ENCODE data around the gene ST8SIA3.

ST8SIA3 gene, protein sequence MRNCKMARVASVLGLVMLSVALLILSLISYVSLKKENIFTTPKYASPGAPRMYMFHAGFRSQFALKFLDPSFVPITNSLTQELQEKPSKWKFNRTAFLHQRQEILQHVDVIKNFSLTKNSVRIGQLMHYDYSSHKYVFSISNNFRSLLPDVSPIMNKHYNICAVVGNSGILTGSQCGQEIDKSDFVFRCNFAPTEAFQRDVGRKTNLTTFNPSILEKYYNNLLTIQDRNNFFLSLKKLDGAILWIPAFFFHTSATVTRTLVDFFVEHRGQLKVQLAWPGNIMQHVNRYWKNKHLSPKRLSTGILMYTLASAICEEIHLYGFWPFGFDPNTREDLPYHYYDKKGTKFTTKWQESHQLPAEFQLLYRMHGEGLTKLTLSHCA

DNA sequence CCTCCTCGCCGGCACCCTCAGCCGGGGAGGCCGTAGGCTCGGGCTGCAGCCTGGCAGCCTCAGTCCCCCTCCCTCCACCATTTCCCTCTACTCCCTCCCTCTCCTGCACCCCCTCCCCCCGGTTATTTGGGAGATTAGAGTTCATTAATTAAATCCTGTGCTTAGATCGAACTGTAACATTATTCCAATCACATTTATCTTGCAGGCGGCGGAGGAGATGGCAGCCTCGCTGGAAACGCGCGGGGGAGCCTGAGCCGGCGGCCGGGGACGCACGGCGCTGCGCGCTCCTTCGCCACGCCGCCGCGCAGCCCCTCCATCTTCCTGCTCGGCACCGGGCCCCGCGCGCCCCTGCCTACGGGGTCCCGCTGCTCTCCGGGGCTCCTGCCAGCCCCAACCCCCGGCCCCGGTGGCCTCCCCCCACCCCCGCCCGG, at the start of gene ST8SIA3:
ST8SIA3 (plus strand) TSS at position 287 of the 431 bp plus-strand sequence. CDS start 290 bp downstream, outside the sequence.
- no peak for DNase-seq (ENCODE audit: extremely low read depth in 1 of 2, low read depth in 1 of 2)

GRCh38 chr18:57311472-57311871, 40.9 kb upstream of the ST8SIA3 start:
- no peak for DNase-seq (ENCODE audit: extremely low read depth in 1 of 2, low read depth in 1 of 2)

DNA sequence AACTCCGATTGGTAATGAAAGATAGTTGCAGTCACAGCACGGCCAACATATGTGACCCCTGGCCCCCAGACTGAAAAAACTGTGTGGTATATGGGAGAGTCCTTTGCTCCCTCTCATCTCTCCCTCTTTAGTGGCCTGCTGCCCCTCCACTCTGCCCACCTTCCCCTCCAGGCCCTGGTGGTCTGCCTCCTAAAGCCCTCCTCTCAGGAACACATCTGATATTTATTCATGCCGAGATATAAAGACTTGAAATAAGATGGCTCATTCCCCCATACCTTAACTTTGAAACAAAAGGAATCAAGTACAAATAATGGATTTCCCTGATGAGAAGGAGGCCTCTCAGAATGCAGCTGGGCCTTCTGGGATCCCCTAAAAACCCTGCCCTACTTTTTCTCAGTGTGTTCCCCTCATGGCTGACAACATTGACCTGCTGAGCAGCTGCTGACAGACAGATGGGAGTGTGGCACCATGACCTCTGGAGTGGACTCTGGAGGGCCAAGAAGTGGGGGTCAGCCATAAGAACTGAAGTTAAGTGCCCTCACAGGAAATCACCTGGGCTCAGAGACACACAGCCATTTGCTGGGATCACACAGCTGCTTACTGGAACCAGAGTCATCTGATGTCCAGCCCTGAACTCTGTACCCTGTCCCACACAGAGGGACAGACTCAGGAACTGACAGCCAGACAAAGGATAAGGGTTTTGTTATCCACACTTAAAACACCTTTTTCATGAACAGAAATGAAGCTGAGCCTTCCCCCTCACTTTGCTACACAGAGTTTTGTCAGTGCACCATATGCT, 39.8 kb upstream of the ST8SIA3 start:
- no peak for DNase-seq (ENCODE audit: extremely low read depth in 1 of 2, low read depth in 1 of 2)

DNA sequence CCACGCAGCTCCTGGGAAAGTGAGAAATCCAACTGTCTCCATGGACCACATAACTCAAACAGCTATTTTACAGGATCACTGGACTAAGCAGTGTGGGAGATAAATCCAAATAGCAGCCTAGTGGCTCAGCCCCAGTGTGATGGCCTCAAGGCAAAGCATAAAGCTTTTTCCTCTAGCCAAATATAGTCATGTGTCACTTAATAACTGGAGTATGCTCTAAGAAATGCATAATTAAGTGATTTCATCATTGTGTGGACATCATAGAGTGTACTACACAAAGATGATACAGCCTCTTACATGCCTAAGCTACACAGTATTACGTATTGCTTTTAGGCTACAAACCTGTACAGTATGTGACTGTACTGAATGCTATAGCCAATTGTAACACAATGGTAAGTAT, 31.8 kb upstream of the ST8SIA3 start:
- DNase-seq (ENCODE audit: extremely low read depth in 1 of 2, low read depth in 1 of 2): no peak

DNA sequence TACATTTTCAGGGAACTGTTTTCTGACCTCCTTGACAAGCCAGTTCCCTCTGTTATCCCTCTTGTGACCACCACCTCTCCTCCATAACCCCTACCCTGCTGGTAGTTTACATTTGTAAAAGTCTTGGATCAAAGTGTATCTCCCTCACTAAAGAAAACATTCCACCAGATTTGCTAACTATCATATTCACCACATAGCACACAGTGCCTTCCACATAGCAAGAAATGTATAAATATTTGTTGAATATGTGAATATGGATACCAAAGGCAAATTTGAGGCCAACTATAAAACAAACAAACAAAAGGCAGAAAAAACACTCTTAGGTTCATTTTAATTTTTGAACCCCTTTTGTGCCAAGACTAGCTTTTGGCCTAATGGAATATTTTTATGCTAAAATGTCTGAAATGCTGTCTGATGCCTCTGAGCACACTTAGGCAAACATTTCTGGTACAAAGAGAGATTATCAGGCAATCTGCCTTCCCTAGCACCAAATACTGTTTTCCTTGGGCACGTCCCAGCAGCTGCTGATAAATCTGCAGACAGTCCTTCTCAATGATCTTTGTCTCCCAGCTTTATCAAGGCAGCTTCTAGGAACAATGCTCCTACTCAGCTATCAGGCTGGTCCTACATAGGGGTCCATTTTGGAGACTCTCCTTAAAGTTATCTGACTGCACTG, 26.7 kb upstream of the ST8SIA3 start:
- DNase-seq (ENCODE audit: extremely low read depth in 1 of 2, low read depth in 1 of 2): no peak

GRCh38 chr18:57326718-57327323, 25.5 kb upstream of the ST8SIA3 start:
- DNase-seq (ENCODE audit: extremely low read depth in 1 of 2, low read depth in 1 of 2): no peak

GRCh38 chr18:57328665-57329064, 23.7 kb upstream of the ST8SIA3 start:
- no peak for DNase-seq (ENCODE audit: extremely low read depth in 1 of 2, low read depth in 1 of 2)

- no peak for DNase-seq (ENCODE audit: extremely low read depth in 1 of 2, low read depth in 1 of 2)
Measured at GRCh38 chr18:57329856-57330255, 22.5 kb upstream of the ST8SIA3 start.

DNA sequence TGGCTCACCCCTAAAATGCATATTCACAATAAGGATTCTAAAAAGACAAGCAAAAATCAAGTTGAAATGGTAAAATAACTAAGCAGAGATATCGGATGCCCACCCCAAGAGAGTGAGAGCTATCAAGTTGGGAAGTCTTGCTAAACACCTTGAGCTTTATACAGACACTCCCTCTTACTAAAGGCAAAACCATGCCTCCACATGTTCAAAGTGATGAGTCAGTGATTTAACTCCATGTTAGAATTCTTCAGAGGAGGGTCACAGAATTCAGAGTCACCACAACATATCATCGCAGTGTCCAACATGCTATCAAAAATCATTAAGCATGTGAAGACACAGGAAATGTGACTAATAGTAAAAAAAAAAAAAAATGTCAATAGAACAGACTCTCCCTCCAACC, 20.6 kb upstream of the ST8SIA3 start:
- DNase-seq (ENCODE audit: extremely low read depth in 1 of 2, low read depth in 1 of 2): no peak

- no peak for DNase-seq (ENCODE audit: extremely low read depth in 1 of 2, low read depth in 1 of 2)
Measured at GRCh38 chr18:57333940-57334339, 18.4 kb upstream of the ST8SIA3 start.

DNA sequence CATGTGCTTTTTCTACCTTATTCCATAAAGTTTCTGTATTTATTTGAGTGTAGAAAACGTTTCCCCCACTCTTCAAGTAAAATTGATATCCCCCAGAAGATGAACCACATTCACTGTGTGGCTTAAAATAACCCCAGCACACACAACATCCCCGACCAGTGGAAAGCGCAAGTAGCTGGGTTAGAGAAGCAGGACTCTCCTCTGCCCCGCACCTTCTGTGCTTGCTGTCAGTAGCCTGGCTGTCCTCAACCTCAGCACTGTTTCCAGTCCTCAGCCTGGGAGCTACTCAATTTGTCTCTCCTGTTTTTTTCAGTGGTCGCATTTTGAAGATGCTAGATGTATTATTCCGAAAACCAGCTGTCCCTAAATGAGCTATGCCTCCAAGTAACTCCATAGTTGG, 18.0 kb upstream of the ST8SIA3 start:
- no peak for DNase-seq (ENCODE audit: extremely low read depth in 1 of 2, low read depth in 1 of 2)

GRCh38 chr18:57336343-57336742, 16.0 kb upstream of the ST8SIA3 start:
- DNase-seq (ENCODE audit: extremely low read depth in 1 of 2, low read depth in 1 of 2): no peak

DNA sequence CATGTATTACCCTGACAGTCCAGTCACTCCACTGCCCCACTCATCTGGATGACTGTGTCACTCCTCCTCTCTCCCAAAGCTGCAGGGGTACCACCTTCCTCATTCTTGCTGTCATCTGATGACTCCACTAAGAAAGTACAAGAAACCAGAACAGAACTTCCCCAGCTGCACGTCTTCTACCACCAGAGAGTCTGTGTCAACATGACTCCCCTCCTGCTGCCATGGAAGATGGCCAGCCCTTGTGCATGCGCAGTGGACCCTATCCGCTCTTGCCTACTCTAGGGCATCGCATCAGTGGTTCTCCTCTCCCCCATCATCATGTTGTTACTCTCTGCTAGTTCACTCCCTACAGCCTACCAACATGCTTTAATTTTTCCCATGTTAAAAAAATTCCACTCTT, 14.5 kb upstream of the ST8SIA3 start:
- no peak for DNase-seq (ENCODE audit: extremely low read depth in 1 of 2, low read depth in 1 of 2)

GRCh38 chr18:57343833-57344232, 8.5 kb upstream of the ST8SIA3 start:
- DNase-seq (ENCODE audit: extremely low read depth in 1 of 2, low read depth in 1 of 2): no peak

- no peak for DNase-seq (ENCODE audit: extremely low read depth in 1 of 2, low read depth in 1 of 2)
Measured at GRCh38 chr18:57346876-57347275, 5.5 kb upstream of the ST8SIA3 start.

DNA sequence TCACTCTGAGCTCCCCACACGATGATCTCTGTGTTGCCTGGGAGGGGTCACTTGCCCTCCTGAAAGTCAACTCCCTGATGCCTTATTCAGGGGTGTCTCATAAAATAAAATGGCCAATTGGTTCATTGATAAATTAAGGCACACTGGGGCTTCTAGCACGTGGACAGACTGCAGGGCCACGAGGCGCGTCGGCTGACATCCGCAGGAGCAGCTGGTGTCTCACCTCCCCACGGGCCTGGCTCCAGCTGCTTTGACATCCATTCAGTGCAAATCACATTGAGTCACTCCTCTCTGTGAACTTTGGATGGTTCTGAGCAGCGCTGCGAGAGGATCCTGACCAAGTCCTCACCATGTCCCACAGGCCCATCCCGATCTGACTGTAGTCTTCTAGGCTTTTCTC, 4.6 kb upstream of the ST8SIA3 start:
- DNase-seq (ENCODE audit: extremely low read depth in 1 of 2, low read depth in 1 of 2): no peak

DNA sequence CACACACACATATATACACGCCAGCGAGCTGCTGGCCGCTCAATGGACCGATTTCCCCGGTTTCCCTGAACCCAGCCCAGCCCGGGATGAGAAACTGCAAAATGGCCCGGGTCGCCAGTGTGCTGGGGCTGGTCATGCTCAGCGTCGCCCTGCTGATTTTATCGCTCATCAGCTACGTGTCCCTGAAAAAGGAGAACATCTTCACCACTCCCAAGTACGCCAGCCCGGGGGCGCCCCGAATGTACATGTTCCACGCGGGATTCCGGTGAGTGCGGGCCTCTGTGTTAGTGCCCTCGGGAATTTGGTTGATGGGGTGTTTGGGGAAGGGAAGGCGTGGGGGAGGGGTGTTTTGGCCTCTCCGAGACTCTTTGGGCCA, 392 bp downstream of the ST8SIA3 start:
- no peak for DNase-seq (ENCODE audit: extremely low read depth in 1 of 2, low read depth in 1 of 2)

DNA sequence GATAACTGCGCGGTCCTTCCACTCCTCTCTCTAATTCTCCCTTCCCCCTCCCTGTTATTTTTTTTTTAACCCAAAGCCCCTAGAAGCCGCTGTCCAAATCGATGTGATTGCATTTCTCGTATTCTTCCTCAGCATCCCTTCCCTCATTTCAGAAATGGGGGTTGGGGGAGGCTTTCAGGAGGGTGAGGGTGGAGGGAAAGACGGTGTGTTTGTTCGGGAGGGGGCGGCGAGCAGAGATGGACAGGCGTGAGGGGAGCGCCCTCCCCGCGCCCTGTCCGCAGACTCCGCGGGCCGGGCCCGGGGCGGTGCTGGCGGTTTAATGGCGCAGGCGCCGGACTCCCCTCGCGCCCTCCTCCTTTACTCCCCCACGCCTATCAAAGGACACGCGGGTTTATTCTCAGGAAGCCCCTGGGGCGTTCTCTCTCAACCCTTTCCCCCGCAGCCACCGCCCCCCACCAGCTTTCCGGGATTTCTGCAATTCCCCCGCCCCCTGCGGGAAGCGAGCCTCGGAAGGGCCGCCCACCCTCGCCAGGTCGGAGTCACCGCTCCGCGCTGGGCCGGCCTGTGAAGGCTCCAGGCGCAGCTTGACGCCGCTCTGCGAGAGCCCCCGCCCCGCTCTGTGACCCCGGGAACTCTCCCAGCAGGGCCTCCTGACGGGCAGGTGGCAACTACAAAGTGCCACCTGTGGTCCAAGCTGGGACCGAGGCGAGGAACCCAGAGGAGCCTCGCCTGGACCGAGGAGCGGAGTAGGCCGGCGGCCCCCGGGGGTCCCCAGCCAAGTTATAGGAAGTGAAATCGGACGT, 981 bp downstream of the ST8SIA3 start:
- no peak for DNase-seq (ENCODE audit: extremely low read depth in 1 of 2, low read depth in 1 of 2)

- DNase-seq (ENCODE audit: extremely low read depth in 1 of 2, low read depth in 1 of 2): no peak
Measured at GRCh38 chr18:57353940-57354461, 1.6 kb downstream of the ST8SIA3 start.

DNA sequence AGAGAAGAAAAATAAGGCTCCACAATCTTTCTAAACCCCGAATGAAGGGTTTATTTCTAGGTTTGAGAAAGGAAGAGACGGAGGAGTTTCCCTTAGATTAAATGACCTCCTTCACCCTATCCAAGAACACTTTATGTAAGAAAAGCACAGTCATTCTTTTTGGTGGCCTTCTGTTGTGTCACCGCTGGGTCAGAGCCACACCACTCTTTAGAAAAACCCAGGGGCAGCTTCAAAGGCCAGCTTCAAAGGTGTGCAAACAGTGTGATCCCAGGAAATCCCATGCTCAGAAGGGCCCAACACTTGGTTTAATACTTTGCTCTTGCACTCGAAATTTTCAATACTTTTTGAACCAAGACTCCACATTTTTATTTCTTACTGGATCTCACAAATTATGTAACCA, 7.1 kb downstream of the ST8SIA3 start:
- no peak for DNase-seq (ENCODE audit: extremely low read depth in 1 of 2, low read depth in 1 of 2)
